K562 (cell line): Measurements from ENCODE around the gene SEC24B. TPM values are rescaled to one million over a fixed set of nuclear protein-coding genes. Genes with fewer than 3 reads are reported as not detected.

ENCODE experiments used
- ATAC-seq: fragments of 200-7000 bp; cut with Tn5 transposase; 3 replicates; pipeline ENCODE4 v1.9.1; 2020; ENCODE audit warnings: moderate library complexity
- BruUV-seq: library from RNA; stranded (reverse); fragments of 400-500 nt; replicated peaks from 2 replicates; lab custom pipeline; 2021; lab: Mats Ljungman, UMichigan
- CTCF ChIA-PET: fragments of 300-600 bp; formaldehyde crosslinking; extraction: SDS; loops from one replicate; lab custom pipeline; 2021; ENCODE audit warnings: low intra/inter-chr PET ratio; lab: Yijun Ruan, JAX
- POLR2A ChIA-PET: fragments of 300-600, 350-650 bp; sonication (Branson Sonifier 250); formaldehyde crosslinking; extraction: SDS; loops from one replicate; lab custom pipeline; 2021; ENCODE audit warnings: antibody characterized with exemption, inconsistent platforms; lab: Yijun Ruan, JAX
- DNase-seq, 4 experiments: peaks; one replicate each; pipeline versions ENCODE4 v3.0.0 to v3.0.0-alpha.2; 2011 to 2018; ENCODE audit warnings: low spot score in 3 of 4, mixed read lengths in 3 of 4; ENCODE audit errors: extremely low read depth in 1 of 4
- FAIRE-seq: peaks from 2 replicates; lab custom pipeline; 2011; peaks lifted over from hg19 to GRCh38; lab: Jason Lieb, UNC
- H2AFZ ChIP-seq: 2 replicates; pipeline ENCODE4 v1.6.0; 2011; ENCODE audit warnings: low read depth, low read length, control low read depth, inconsistent platforms
- H3K27ac ChIP-seq: fragments of 200-600 bp; 3 replicates; pipeline ENCODE4 v1.8.0; 2011; ENCODE audit warnings: low read depth, mild to moderate bottlenecking, control low read depth, inconsistent platforms, low read length, moderate library complexity, mixed read lengths; ENCODE audit errors: extremely low read depth
- H3K27me3 ChIP-seq, 2 experiments: fragments of 300-600 bp in 1 of 2; 2 replicates in 1 of 2; 3 replicates in 1 of 2; pipeline versions ENCODE4 v1.6.0 to v1.8.0; 2011; ENCODE audit warnings: inconsistent platforms in 2 of 2, low read length in 2 of 2, mild to moderate bottlenecking in 1 of 2, mixed read lengths in 1 of 2, moderate library complexity in 1 of 2; ENCODE audit not compliant: control insufficient read depth in 2 of 2, insufficient read depth in 2 of 2
- H3K36me3 ChIP-seq: fragments of 300-600 bp; 3 replicates; pipeline ENCODE4 v1.8.0; 2011; ENCODE audit warnings: mild to moderate bottlenecking, low read length, inconsistent platforms; ENCODE audit not compliant: control insufficient read depth, insufficient read depth
- H3K4me1 ChIP-seq, 2 experiments: fragments of 200-600 bp in 1 of 2; replicated peaks in 1 of 2; 2 replicates in 1 of 2; 3 replicates in 1 of 2; pipeline versions ENCODE4 v1.5.1 to v1.8.0; 2011; ENCODE audit warnings: inconsistent platforms in 2 of 2, low read length in 2 of 2, mild to moderate bottlenecking in 1 of 2, mixed read lengths in 1 of 2, moderate library complexity in 1 of 2; ENCODE audit not compliant: control insufficient read depth in 2 of 2, insufficient read depth in 2 of 2
- H3K4me2 ChIP-seq: 2 replicates; pipeline ENCODE4 v1.6.1; 2011; ENCODE audit warnings: low read length, control low read depth, inconsistent platforms, mixed read lengths; ENCODE audit not compliant: insufficient read depth
- H3K4me3 ChIP-seq: fragments of 200-600 bp; sonication (generic), shearing (Covaris generic); 2 replicates; pipeline ENCODE4 v1.5.1; 2016; ENCODE audit warnings: control low read depth, inconsistent platforms
- H3K79me2 ChIP-seq: fragments of 200-600 bp; 3 replicates; pipeline ENCODE4 v1.8.0; 2011; ENCODE audit warnings: low read length, inconsistent platforms; ENCODE audit not compliant: control insufficient read depth, insufficient read depth
- H3K9ac ChIP-seq, 2 experiments: 2 replicates each; pipeline versions ENCODE4 v1.6.0 to v1.6.1; 2011; ENCODE audit warnings: low read depth in 2 of 2, low read length in 2 of 2, control low read depth in 1 of 2, inconsistent platforms in 1 of 2, mild to moderate bottlenecking in 1 of 2, mixed read lengths in 1 of 2; ENCODE audit not compliant: insufficient read depth in 1 of 2
- H3K9me1 ChIP-seq: one replicate; pipeline ENCODE4 v1.6.0; 2011; ENCODE audit warnings: inconsistent platforms, mild to moderate bottlenecking, low read length, moderate library complexity; ENCODE audit not compliant: control insufficient read depth, insufficient read depth
- H3K9me3 ChIP-seq: replicated peaks from 2 replicates; pipeline ENCODE4 v1.5.1; 2011; ENCODE audit warnings: low read depth, low read length, inconsistent platforms; ENCODE audit not compliant: control insufficient read depth, insufficient read depth
- H4K20me1 ChIP-seq: replicated peaks from 2 replicates; pipeline ENCODE4 v1.6.1; 2011; ENCODE audit warnings: low read length, inconsistent platforms, mixed read lengths; ENCODE audit not compliant: control insufficient read depth, insufficient read depth
- ATF6 ChIP-seq: sonication (generic); formaldehyde crosslinking; IDR thresholded peaks from 2 replicates; pipeline ENCODE4 v1.4.0; 2020; ENCODE audit warnings: mild to moderate bottlenecking, missing genetic modification reagents
- CBX1 ChIP-seq: sonication (generic); IDR thresholded peaks from 2 replicates; pipeline ENCODE4 v1.6.1; 2016; ENCODE audit warnings: antibody characterized with exemption, low read depth, mild to moderate bottlenecking
- DIDO1 ChIP-seq: fragments of 450-650 bp; IDR thresholded peaks from 2 replicates; pipeline ENCODE4 v1.6.1; 2016; ENCODE audit warnings: low read depth, missing biosample characterization, missing genetic modification characterization
- FOS ChIP-seq: IDR thresholded peaks from 3 replicates; pipeline ENCODE4 v1.6.1; 2011; ENCODE audit not compliant: insufficient read length; ENCODE audit errors: extremely low read depth
- FOXJ3 ChIP-seq: sonication (generic); formaldehyde crosslinking; IDR thresholded peaks from 2 replicates; pipeline ENCODE4 v1.4.0; 2020; ENCODE audit warnings: mild to moderate bottlenecking, missing genetic modification reagents
- FOXK2 ChIP-seq, 2 experiments: fragments of 450-650 bp; IDR thresholded peaks in 1 of 2; conservative IDR thresholded peaks in 1 of 2; 2 replicates each; pipeline ENCODE4 v1.6.1; 2016; ENCODE audit warnings: low read depth in 2 of 2, mild to moderate bottlenecking in 1 of 2
- HCFC1 ChIP-seq: IDR thresholded peaks from 2 replicates; pipeline ENCODE4 v1.6.1; 2012; ENCODE audit warnings: low read depth, low read length, improper control_type of control experiment
- HDAC8 ChIP-seq: fragments of 450-650 bp; IDR thresholded peaks from 2 replicates; pipeline ENCODE4 v1.6.1; 2016; ENCODE audit warnings: mild to moderate bottlenecking, missing genetic modification characterization, moderate library complexity, missing compliant biosample characterization
- HDGF ChIP-seq: fragments of 450-650 bp; IDR thresholded peaks from 2 replicates; pipeline ENCODE4 v1.6.1; 2016
- HMGXB4 ChIP-seq: sonication (generic); formaldehyde crosslinking; IDR thresholded peaks from 2 replicates; pipeline ENCODE4 v1.8.1; 2023; ENCODE audit warnings: mild to moderate bottlenecking, missing genetic modification reagents
- NR2F6 ChIP-seq: fragments of 450-650 bp; formaldehyde crosslinking; IDR thresholded peaks from 2 replicates; pipeline ENCODE4 v1.4.0; 2020; ENCODE audit warnings: mild to moderate bottlenecking
- RFX1 ChIP-seq: fragments of 450-650 bp; IDR thresholded peaks from 2 replicates; pipeline ENCODE4 v1.6.1; 2016; ENCODE audit warnings: mild to moderate bottlenecking, moderate library complexity
- TAF15 ChIP-seq: fragments of 200-400 bp; formaldehyde crosslinking; IDR thresholded peaks from 2 replicates; pipeline ENCODE4 v1.6.1; 2017; ENCODE audit warnings: mild to moderate bottlenecking, low read depth, low read length, moderate library complexity
- U2AF2 ChIP-seq: fragments of 200-400 bp; formaldehyde crosslinking; optimal IDR thresholded peaks from 2 replicates; pipeline ENCODE3; 2017; ENCODE audit warnings: low read depth, mild to moderate bottlenecking, low read length
- WGBS: fragments of 100-300 bp; shearing (Covaris generic); methylation state at CpG from one replicate; pipeline ENCODE4 v1.1.6; 2016; ENCODE audit warnings: low coverage, mixed read lengths; ENCODE audit not compliant: insufficient coverage; ENCODE audit errors: missing lambda C conversion rate; 5-methylcytosine and 5-hydroxymethylcytosine counted together
- in situ Hi-C: fragments of 300-500 bp; cut with MboI; formaldehyde crosslinking; loops from 4 replicates; pipeline ENCODE4 v1.15.0; 2018; ENCODE audit warnings: inconsistent platforms, mixed read lengths
- intact Hi-C: fragments of 100-400 bp; cut with micrococcal nuclease; formaldehyde crosslinking; loops from 2 replicates; pipeline ENCODE4 v1.14.2; 2022
- polyA plus RNA-seq, 8 experiments: library from polyadenylated mRNA; depleted of rRNA in 4 of 8; stranded (reverse) in 5 of 8; unstranded in 3 of 8; fragments of >200 nt; fragmentation: Nextera tagmentation in 2 of 8; fragmentation: Illumina TruSeq in 1 of 8; extraction: Ambion mirVana in 2 of 8; extraction: Trizol in 1 of 8; gene quantifications; 2 replicates each; pipeline versions ENCODE4 v1.2.1 to v1.2.3, GENCODE V29; 2011 to 2014; ENCODE audit warnings: inconsistent platforms in 1 of 8, missing spikeins in 1 of 8
- total RNA-seq, 7 experiments: library from RNA; depleted of rRNA in 6 of 7; stranded (reverse); fragments of >200 nt in 6 of 7; fragmentation: Illumina TruSeq in 2 of 7; extraction: Trizol in 2 of 7; gene quantifications; 2 replicates each; pipeline versions ENCODE4 v1.2.1 to v1.2.3, GENCODE V29; 2011 to 2021; ENCODE audit warnings: low replicate concordance in 1 of 7
- TF ChIP-seq, protein P1 (sequence below): fragments of 250-450 bp; sonication (Bioruptor Pico); IDR thresholded peaks from 2 replicates; pipeline ENCODE4 v1.4.0; 2020; ENCODE audit warnings: mild to moderate bottlenecking, moderate library complexity

Gene SEC24B
- total and polyA plus RNA-seq, 9 of the 15 experiments (the other 6 are each of a cell fraction or from before 2014, with no cell fraction given): 6.3 to 46.4 (median 17.1) TPM

GRCh38 chr4:109451544-109452273 is 18.1 kb downstream of the SEC24B start:
- H3K27ac ChIP-seq: no peak overlapping the region
- no TSS peak for BruUV-seq
- H3K36me3 ChIP-seq: peaks cover 30% of the 10 kb centered on the region; the same call in 1 of the 3 replicates
- no peaks in the 10 kb centered on the region for H3K27me3 ChIP-seq
- H3K79me2 ChIP-seq: peaks cover 85% of the 10 kb centered on the region
- intact Hi-C loops: no loop called here
- no peaks in the 10 kb centered on the region for H3K9me3 ChIP-seq
- ATAC-seq (no peak), DNase-seq (no peak), FAIRE-seq (no peak)
- H4K20me1 ChIP-seq: no peaks in the 10 kb centered on the region
- no peak overlapping the region for H2AFZ ChIP-seq
- H3K4me2 ChIP-seq: no peak overlapping the region
- ChIA-PET POLR2A (interaction anchor here (0.5 to 0.8 kb wide), 4 partner anchors 10 to 1035 kb away, joined by 3 read pairs; no protein-coding TSS in a partner anchor), CTCF (no interaction called here)
- H3K4me3 ChIP-seq: no peak overlapping the region
- H3K9ac ChIP-seq: no peak overlapping the region
- no peaks in the 10 kb centered on the region for H3K9me1 ChIP-seq
- WGBS: 95% methylated on average over 3 of the region's 3 CpGs
- H3K4me1 ChIP-seq: no peaks in the 10 kb centered on the region
- in situ Hi-C loops: no loop called here
- TF ChIP-seq FOXJ3 (no peak), DIDO1 (tag) (no peak), HDGF (no peak), FOXK2 (conservative IDR thresholded peaks at IDR 0.05 in 1 of 2, IDR thresholded peaks at IDR 0.05 in 1 of 2; ENCODE audit: low read depth in 2 of 2) (no peak), RFX1 (no peak), HMGXB4 (no peak), HDAC8 (tag) (no peak), U2AF2 (no peak), FOS (no peak), CBX1 (no peak), TAF15 (no peak), HCFC1 (no peak), NR2F6 (CRISPR knock-in tag) (no peak), ATF6 (CRISPR knock-in tag) (no peak)
- TF ChIP-seq, protein P1, sequence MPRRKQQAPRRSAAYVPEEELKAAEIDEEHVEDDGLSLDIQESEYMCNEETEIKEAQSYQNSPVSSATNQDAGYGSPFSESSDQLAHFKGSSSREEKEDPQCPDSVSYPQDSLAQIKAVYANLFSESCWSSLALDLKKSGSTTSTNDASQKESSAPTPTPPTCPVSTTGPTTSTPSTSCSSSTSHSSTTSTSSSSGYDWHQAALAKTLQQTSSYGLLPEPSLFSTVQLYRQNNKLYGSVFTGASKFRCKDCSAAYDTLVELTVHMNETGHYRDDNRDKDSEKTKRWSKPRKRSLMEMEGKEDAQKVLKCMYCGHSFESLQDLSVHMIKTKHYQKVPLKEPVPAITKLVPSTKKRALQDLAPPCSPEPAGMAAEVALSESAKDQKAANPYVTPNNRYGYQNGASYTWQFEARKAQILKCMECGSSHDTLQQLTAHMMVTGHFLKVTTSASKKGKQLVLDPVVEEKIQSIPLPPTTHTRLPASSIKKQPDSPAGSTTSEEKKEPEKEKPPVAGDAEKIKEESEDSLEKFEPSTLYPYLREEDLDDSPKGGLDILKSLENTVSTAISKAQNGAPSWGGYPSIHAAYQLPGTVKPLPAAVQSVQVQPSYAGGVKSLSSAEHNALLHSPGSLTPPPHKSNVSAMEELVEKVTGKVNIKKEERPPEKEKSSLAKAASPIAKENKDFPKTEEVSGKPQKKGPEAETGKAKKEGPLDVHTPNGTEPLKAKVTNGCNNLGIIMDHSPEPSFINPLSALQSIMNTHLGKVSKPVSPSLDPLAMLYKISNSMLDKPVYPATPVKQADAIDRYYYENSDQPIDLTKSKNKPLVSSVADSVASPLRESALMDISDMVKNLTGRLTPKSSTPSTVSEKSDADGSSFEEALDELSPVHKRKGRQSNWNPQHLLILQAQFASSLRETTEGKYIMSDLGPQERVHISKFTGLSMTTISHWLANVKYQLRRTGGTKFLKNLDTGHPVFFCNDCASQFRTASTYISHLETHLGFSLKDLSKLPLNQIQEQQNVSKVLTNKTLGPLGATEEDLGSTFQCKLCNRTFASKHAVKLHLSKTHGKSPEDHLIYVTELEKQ: no peak
